NCI-H2196 treated with DMSO at 0.1 percent for 48 hours (cell line): Measurements from ENCODE around the gene ELF2.
"Not testable (repeated sequence)": the region's sequence is repeated elsewhere in the genome, so short reads cannot be mapped to it uniquely, and the experiment has no call there.

ENCODE experiments used
- DNase-seq: peaks from one replicate; lab custom pipeline; 2025; ENCODE audit not compliant: unreplicated experiment; lab: John Stamatoyannopoulos, UW

Gene ELF2

GRCh38 chr4:139188648-139189416 lies 11.8 kb upstream of the ELF2 start:
- no peak for DNase-seq

- DNase-seq = no peak
Measured at GRCh38 chr4:139184129-139184528, 7.1 kb upstream of the ELF2 start.

- DNase-seq = peak; percentile 66
Measured at GRCh38 chr4:139177869-139178619, 1.0 kb upstream of the ELF2 start.

GRCh38 chr4:139176302-139177048 lies 543 bp downstream of the ELF2 start:
- DNase-seq = peak; percentile 14

- no peak for DNase-seq
Measured at GRCh38 chr4:139175646-139176301, 1.2 kb downstream of the ELF2 start.

GRCh38 chr4:139171876-139172691 lies 4.9 kb downstream of the ELF2 start:
- DNase-seq = no peak

GRCh38 chr4:139170932-139171331 lies 6.1 kb downstream of the ELF2 start:
- DNase-seq = no peak

GRCh38 chr4:139167774-139168444 lies 9.1 kb downstream of the ELF2 start:
- no peak for DNase-seq

GRCh38 chr4:139164731-139165130 lies 12.3 kb downstream of the ELF2 start:
- DNase-seq = no peak

GRCh38 chr4:139163806-139164206 lies 13.2 kb downstream of the ELF2 start:
- no peak for DNase-seq

GRCh38 chr4:139157977-139158376 lies 19.0 kb downstream of the ELF2 start:
- DNase-seq = not testable (repeated sequence)

GRCh38 chr4:139154952-139155557 lies 22.0 kb downstream of the ELF2 start:
- no peak for DNase-seq

- DNase-seq = no peak
Measured at GRCh38 chr4:139154538-139154937, 22.5 kb downstream of the ELF2 start.

- DNase-seq = no peak
Measured at GRCh38 chr4:139154134-139154421, 22.9 kb downstream of the ELF2 start.

- no peak for DNase-seq
Measured at GRCh38 chr4:139153411-139154133, 23.4 kb downstream of the ELF2 start.

GRCh38 chr4:139152249-139152648 lies 24.8 kb downstream of the ELF2 start:
- no peak for DNase-seq

GRCh38 chr4:139146926-139147629 lies 29.9 kb downstream of the ELF2 start:
- no peak for DNase-seq

- DNase-seq = no peak
Measured at GRCh38 chr4:139145552-139145932, 31.5 kb downstream of the ELF2 start.
